Measurements from ENCODE around the gene GRAMD1A.

DNA sequence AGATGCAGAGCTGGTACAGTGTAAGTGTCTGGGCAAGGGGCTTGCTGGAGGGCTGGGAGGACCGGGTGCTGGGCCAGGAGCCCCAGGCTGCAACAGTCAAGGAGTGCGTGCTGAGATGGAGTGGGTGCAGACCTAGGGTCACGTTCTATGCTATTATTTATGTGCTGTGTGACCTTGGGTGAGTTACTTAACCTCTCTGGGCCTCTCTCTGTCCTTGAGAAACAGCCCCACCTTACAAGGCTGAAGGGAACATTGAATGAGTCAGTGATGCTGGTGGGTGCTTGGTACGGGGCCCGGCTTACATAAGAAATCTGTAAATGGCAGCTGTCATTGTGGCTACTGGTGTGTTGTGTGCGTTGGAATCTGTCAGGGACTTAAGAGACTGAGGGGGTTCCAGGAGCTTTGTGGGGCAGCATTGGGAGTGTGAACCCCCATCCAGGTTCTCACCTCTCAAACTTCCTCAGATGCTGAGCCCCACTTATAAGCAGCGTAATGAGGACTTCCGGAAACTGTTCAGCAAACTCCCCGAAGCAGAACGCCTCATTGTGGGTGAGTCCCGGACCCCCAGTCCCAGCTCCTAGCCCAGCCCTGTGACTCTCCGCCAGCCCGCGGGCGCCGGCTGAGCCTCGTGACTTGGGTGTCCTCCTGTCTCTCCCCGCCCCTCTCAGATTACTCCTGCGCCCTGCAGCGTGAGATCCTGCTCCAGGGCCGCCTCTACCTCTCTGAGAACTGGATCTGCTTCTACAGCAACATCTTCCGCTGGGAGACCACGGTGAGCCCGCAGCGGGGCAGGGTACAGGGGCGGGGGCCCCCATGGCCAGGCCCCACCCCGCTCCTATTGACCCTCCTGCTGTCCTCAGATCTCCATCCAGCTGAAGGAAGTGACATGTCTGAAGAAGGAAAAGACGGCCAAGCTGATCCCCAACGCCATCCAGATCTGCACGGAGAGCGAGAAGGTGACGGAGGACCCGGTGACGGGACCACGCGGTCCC, 9.6 kb downstream of the GRAMD1A start:
- TF ChIP-seq, protein P1, sequence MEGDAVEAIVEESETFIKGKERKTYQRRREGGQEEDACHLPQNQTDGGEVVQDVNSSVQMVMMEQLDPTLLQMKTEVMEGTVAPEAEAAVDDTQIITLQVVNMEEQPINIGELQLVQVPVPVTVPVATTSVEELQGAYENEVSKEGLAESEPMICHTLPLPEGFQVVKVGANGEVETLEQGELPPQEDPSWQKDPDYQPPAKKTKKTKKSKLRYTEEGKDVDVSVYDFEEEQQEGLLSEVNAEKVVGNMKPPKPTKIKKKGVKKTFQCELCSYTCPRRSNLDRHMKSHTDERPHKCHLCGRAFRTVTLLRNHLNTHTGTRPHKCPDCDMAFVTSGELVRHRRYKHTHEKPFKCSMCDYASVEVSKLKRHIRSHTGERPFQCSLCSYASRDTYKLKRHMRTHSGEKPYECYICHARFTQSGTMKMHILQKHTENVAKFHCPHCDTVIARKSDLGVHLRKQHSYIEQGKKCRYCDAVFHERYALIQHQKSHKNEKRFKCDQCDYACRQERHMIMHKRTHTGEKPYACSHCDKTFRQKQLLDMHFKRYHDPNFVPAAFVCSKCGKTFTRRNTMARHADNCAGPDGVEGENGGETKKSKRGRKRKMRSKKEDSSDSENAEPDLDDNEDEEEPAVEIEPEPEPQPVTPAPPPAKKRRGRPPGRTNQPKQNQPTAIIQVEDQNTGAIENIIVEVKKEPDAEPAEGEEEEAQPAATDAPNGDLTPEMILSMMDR (IDR thresholded peaks at IDR 0.05 in 4 of 5, conservative IDR thresholded peaks at IDR 0.05 in 1 of 5) = no peak
- no peak for TF ChIP-seq POLR2A (IDR thresholded peaks at IDR 0.05)

Measured in gastrocnemius medialis (tissue), 4 donors.